Left hindlimb (tissue), 1 donor: ENCODE data around the gene TTC21B.
A peak's percentile ranks its signal among the peaks of the same experiment; 100 is the strongest.
"Not testable (repeated sequence)": the region's sequence is repeated elsewhere in the genome, so short reads cannot be mapped to it uniquely, and the experiment has no call there.

Experiments used
- DNase-seq: peaks from one replicate; pipeline ENCODE4 v3.0.0-alpha.2; 2018

Gene TTC21B

GRCh38 chr2:165953655-165954606 lies at the start of gene TTC21B:
Gene TTC21B (minus strand): TSS chr2:165953776. CDS start chr2:165953705, 71 bp downstream.
- peak; percentile 97 for DNase-seq

GRCh38 chr2:166000401-166000800 lies 46.8 kb upstream of the TTC21B start:
- DNase-seq: no peak

GRCh38 chr2:165990846-165991245 lies 37.3 kb upstream of the TTC21B start:
- no peak for DNase-seq

- no peak for DNase-seq
Measured at GRCh38 chr2:165989851-165990250, 36.3 kb upstream of the TTC21B start.

DNA sequence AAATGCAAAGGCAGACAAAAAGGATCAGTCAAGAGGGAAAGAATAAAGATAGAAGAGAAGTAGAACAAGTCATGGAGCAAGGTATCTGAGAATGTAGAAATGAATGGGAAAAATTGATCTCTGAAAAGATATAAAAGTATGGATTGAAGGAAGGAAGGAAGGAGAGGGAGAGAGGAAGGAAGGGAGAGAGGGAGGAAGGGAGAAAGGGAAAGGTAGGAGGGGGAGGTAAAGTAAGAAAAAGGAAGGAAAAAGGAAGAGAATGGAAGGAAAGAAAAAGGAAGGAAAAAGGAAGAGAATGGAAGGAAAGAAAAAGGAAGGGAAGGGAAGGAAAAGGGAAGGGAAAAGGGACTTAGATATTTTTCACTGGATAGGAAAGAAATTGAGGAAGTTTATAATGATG lies 31.5 kb upstream of the TTC21B start:
- DNase-seq: no peak

DNA sequence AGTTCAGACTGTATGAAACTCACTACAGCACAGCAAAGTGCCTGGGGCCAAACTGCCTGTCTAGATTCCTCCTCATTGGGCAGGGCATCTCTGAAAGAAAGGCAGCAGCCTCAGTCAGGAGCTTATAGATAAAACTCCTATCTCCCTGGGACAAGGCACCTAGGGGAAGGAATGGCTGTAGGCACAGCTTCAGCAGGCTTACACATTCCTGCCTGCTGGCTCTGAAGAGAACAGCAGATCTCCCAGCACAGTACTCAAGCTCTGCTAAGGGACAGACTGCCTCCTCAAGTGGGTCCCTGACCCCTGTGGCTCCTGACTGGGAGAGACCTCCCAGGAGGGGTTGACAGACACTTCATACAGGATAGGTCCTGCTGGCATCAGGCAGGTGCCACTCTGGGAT lies 18.6 kb upstream of the TTC21B start:
- DNase-seq: not testable (repeated sequence)

DNA sequence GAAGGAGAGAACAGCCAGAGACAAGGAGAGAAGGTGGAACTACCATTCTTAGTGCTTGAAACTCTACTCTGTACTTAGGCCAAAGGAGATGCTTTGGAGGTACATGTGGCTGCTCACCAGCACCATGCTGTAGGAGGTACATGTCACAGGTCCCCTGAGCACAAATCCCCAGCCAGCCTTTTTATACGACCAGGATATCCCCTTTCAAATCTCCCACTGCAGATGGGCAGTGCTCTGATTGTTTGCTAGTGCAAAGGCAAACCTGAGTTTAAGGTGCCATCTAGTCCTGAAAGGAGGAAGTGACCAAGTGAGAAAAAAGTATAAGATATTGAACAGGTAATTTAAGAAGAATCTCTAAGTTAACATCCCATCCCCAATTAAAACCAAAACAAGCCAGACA lies 17.1 kb upstream of the TTC21B start:
- no peak for DNase-seq

- DNase-seq: no peak
Measured at GRCh38 chr2:165969227-165969626, 15.7 kb upstream of the TTC21B start.

- DNase-seq: no peak
Measured at GRCh38 chr2:165967746-165968145, 14.2 kb upstream of the TTC21B start.

DNA sequence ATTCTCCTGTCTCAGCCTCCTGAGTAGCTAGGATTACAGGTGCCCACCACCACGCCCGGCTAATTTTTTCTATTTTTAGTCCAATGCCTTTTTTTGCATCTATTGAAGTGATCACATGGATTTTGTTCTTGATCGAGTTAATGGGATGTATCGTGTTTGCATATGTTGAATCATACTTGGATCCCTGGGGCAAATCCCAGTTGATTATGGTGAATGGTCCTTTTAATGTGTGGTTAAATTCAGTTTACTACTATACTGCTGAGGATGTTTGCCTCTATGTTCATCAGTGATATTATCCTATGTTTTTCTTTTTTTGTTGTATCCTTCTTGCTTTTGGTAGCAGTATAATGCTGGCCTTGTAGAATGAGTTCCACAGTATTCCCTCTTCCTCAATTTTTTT lies 8.2 kb upstream of the TTC21B start:
- DNase-seq: no peak

DNA sequence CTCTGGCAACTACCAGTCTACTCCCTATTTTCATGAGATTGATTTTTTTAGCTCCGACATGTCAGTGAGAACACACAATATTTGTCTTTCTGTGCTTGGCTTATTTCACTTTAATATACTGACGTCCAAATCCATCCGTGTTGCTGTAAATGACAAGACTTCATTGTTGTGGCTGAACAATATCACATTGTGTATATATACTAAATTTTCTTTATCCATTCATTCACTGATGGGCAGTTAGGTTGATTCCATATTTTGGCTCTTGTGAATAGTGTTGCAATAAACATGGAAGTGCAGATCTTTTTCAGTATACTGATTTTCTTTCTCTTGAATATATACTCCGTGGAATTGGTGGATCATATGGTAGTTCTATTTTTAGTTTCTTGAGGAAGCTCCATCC lies 5.8 kb upstream of the TTC21B start:
- DNase-seq: no peak

DNA sequence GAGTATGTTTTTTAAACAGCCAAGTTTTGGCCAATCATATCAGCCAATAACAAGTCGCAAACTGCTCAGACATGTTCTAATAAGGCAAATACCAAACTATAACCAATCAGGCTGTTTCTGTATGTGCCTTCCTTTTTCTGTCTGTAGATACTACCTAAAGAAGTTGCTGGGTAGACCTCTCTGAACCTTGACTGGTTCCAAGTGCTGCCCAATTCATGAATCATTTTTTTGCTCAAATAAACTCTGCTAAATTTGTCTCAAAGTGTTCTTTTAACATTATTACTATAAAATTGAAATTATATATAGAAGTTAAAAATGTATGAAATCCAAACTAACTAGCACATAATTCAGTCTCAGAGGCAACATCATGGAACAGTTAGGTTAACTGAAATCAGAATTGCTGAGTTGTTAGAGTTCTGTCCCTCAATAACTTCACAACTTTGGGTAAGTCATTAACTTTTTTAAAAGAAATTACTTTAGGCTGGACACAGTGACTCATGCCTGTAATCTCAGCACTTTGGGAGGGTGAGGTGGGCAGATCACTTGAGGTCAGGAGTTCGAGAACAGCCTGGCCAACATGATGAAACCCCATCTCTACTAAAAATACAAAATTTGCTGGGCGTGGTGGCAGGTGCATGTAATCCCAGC lies 4.9 kb upstream of the TTC21B start:
- no peak for DNase-seq

- no peak for DNase-seq
Measured at GRCh38 chr2:165957030-165957675, 3.6 kb upstream of the TTC21B start.

DNA sequence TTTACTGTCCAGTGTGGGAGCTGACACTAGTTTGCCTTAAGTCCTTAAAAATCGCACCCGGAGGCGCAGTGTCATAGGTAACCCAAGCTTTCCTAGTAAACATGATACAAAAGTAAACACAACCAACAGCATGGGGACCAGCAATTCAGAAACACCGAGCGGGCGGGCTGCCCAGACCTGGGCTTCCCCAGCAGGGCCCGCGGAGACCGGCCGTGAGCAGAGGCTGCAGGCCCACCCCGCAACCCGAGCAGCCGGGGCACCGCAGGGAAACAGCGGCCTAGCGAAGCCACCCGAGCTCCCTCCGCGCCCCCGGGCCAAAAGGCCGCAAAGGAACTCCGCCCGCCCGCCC lies 296 bp downstream of the TTC21B start:
- DNase-seq: no peak

DNA sequence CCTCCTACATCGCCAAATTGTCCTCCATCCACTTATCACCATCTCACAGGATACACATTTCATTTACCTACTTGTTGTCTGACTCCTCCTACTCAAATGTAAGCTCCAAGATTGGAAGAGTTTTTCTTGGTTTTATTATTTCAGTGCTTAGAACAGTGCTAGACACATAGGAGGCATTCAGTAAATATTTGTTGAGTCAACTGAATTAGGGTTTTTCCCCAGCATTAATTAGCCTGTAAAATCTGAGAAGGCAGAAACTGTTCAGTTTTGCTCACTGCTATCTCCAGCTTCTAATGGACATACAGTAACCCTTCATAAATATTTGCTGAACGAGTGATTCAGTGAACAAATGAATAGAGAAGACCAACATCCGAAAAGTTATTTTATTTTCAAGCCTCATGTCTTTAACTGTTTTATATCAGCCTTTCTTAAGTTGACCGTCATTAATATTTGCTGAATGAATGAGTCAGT lies 800 bp downstream of the TTC21B start:
- no peak for DNase-seq

GRCh38 chr2:165952085-165952484 lies 1.5 kb downstream of the TTC21B start:
- no peak for DNase-seq

GRCh38 chr2:165950438-165950837 lies 3.1 kb downstream of the TTC21B start:
- no peak for DNase-seq

DNA sequence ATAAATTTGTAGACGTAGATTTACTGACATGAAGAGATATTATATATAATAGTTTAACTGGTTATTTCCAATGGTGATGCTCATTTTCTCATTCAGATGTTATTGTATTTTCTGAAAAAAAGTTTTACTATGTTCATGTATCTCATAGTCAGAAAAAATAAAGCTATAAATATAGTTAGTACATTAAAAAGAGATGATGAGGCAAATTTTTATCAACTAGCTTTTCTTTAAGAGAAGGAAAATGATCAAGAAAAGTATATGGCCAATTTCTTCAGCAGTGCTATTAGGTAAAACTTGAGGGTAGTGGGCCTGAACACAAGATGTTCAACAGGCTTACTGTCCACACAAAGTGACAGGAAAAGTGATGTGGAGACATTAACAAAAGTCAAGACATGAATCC lies 11.7 kb downstream of the TTC21B start:
- DNase-seq: no peak

- no peak for DNase-seq
Measured at GRCh38 chr2:165938237-165938636, 15.3 kb downstream of the TTC21B start.

- no peak for DNase-seq
Measured at GRCh38 chr2:165933211-165933910, 20.2 kb downstream of the TTC21B start.

- DNase-seq: no peak
Measured at GRCh38 chr2:165927774-165928173, 25.8 kb downstream of the TTC21B start.

DNA sequence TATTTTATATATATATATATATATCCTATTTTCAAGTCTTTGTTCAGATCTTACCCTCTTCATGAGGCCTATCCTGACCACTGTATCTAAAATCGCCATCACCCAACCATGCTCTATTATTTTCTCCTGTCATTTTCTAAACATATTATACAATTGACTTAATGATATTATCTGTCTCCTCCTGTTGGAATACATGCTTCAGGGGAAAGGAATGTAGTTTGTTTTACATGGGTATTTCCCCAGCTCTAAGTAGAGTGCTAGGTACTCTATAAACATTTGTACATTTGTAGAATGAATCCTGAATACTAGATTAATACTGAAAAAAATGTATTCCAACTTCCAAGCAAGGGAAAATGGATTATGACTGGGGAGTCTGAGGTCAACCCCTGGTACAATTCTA lies 26.2 kb downstream of the TTC21B start:
- DNase-seq: no peak

GRCh38 chr2:165924946-165925345 lies 28.6 kb downstream of the TTC21B start:
- no peak for DNase-seq
